IPS-NIHi7 (cell line): ENCODE results near the gene ST6GALNAC1.
A peak's percentile ranks its signal among the peaks of the same experiment; 100 is the strongest.

Experiments used
- DNase-seq: peaks from one replicate; pipeline ENCODE4 v3.0.0; 2012; ENCODE audit warnings: mixed read lengths; ENCODE audit errors: extremely low spot score

Gene ST6GALNAC1

GRCh38 chr17:76676629-76677028, 33.1 kb upstream of the ST6GALNAC1 start:
- no peak for DNase-seq

- no peak for DNase-seq
These were observed 32.1 kb upstream of the ST6GALNAC1 start for GRCh38 chr17:76675648-76676047.

- no peak for DNase-seq
These were observed 31.0 kb upstream of the ST6GALNAC1 start for GRCh38 chr17:76674600-76674999.

DNA sequence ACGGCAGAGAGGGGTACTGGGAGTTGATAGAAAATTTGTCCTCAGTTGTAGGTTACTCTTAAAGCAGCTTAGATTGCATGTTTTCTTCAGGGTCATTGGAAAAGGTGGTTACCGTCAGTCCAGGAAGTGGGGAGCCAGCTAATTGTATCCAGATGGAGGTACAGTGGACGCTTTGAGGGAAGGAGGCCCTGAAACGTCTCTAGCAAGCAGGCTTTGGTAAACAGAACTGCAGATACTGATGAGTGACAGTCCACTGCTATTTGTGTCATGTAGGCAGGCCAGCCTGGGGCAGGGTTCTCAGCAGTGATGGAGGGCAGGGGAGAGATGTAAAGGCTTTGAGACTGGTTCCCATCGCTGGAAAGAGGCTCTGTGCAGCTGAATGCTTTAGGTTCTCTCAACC, 30.2 kb upstream of the ST6GALNAC1 start:
- DNase-seq = no peak

DNA sequence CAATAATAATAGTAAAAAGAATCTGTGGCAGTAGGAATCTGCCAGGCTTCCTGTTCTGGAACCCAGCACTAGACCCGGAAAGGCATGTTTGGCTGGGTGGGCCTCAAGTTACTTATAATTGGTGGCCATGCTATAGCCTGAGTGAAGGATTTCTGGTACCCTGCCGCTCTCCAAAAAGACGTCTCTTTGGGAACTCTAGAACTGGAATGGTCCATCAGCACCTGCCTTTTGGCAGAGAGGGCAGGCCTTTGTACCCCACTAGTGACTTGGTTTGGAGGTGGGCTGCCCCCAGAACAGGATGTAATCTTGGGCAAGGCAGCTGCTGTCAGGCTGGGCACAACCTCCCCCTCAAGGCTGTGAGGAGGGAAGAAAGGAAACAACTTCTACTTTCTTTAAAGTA, 29.3 kb upstream of the ST6GALNAC1 start:
- no peak for DNase-seq

DNA sequence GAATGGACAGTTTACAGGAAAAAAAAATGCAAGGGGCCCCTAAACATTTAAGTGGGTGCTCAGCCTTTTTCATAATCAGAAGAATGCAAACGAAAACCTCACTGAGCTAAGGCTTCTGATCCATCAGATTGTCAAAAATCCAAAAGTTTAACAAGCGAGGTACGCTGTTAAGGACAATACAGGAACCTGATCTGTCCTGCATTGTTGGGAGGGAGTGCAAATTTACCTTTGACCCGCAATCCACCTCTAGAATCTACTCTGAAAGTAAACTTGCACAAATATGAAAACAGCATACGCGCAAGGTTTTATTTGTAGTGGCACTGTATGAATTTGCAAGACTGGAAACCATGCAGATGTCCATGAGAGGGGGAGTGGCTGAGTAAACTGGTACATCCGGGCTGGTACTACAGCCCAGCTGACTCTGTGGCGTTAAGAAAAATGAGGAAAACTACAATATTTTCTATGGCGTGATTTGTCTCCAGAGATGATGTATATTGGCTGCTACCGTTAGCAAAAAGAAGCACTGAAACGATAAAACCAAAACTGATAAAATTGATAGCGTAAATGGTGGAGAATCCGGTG, 28.8 kb upstream of the ST6GALNAC1 start:
- DNase-seq = no peak

GRCh38 chr17:76671912-76672262, 28.3 kb upstream of the ST6GALNAC1 start:
- no peak for DNase-seq

DNA sequence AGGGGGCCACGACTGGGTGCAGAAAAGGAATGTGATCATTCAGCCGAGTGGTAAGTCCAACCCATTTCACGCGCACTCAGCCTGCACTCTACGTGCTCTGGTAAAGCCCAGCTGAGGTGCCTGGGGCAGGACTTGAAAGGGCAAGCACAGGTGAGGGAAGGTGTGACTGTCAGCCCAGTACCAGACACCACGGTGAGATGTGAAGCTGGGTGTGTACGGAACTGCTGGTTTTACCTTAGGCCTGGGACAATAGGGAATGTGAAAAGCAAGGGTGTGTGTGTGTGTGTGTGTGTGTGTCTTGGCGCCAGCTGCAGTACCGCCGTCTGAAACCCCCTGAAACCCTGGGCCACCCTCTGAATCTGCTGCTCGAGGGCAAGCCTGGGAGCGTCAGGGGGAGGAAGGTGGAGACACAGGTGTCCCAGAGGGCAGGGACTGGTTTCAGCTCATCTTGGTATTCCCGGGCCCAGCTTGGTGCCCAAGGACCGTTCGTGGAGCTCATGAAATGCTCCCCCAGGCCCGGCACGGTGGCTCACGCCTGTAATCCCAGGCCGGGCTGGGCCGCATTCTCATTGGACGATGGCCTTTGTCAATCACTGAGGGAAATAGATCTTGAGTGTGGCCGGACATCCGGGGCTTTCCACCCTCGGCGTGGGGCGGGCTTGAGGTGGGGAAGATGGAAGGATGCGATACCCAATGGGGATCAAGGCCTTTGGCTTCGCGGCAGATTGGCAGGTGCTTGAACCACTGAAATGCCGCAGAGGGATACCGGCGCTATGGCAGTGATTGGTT, 27.8 kb upstream of the ST6GALNAC1 start:
- DNase-seq = peak; percentile 99

- DNase-seq = peak; percentile 11
These were observed 27.2 kb upstream of the ST6GALNAC1 start for GRCh38 chr17:76670718-76671122.

DNA sequence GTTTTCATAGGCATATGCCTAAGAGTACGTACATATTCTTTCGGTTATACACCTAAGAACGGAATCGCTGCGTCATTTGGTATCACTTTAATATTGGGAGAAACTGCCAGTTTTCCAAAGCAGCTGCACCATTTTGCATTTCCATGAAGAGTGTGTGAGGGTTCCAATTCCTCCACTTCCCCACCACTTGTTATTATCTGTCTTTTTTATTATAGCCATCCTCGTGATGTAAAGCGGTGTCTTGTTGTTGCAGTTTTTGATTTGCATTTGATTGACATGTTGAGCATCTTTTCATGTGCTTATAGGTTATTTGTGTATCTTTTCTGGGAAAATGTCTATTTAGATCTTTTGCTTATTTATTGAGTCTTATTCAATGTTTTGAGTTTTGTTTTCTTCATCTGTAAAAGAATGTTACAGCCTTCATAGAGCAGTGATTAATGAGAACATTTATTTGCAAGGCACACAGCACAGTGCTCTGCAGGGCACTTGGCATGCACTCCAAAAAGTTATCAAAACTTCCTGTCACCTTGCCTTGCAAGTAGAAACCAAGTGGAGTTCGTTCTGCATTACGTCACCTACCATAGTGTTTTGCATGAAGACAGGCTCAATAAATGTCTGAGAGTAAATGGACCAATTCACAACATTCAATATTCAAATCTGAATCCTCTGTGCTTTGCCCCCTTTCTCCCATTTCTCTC, 26.6 kb upstream of the ST6GALNAC1 start:
- DNase-seq = peak; percentile 1

DNA sequence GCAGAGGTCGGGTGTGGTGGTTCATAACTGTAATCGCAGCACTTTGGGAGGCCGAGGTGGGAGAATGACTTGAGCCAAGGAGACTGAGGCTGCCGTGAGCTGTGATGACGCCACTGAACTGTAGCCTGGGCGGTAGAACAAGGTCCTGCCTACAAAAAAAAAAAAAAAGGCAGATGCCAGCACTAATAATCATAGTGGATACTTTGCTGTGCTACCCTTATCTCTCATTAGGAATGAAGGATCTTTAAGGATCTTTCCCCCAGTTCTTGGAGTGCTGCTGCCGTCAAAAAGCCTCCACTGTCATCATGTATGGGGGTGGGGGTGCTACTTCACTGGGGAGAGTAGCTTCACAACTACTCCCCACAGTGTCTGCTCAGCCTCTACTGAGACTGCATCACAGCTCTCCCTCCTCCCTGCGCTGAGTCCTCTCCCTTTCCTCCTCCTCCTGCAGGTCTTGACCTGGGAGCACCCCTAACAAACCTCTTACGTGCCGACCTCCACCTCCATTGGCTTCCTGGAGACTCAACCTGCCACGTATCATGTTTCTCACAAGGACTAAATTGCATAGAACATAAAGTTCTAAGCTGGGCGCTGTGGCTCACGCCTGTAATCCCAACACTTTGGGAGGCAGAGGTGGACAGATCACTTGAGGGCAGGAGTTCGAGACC, 24.4 kb upstream of the ST6GALNAC1 start:
- DNase-seq = peak; percentile 6

GRCh38 chr17:76667491-76667755, 23.9 kb upstream of the ST6GALNAC1 start:
- DNase-seq = peak; percentile 4

- peak; percentile 1 for DNase-seq
These were observed 17.1 kb upstream of the ST6GALNAC1 start for GRCh38 chr17:76660656-76661042.

- peak; percentile 22 for DNase-seq
These were observed 16.5 kb upstream of the ST6GALNAC1 start for GRCh38 chr17:76659928-76660655.

GRCh38 chr17:76658242-76658662, 14.7 kb upstream of the ST6GALNAC1 start:
- peak; percentile 10 for DNase-seq

DNA sequence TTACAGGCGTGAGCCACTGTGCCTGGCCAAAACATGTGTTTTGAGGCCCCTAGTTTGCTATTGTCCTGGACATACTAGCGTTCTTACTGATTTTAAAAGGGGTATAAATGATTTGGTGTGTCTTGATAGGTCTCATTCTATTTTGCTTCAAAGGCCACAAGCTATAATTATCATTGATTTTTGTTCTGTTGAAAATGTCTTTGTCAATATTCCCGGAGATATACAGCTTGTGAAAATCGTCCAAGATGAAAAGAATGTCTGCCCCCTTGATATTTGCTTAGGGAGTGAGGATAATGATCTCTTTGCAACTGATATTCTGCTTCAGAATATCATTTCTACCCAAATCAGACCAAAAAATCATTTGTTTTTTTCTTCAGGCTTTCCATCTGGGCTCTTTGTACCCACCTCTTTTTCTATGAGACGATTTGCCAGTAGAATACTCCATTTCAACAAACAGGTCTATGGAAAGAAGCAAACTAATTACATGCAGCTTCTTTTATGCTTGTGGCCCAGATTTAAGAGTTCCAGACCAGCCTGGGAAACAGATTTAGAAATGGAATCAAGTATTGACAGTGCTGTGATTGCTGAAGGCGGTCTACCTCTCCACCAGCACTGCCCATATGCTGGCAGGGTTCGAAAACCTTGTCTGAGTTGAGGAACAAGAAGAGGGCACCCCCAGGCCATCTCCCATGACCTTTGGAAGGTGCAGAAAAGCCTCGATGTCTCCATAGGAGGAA, 14.1 kb upstream of the ST6GALNAC1 start:
- no peak for DNase-seq

DNA sequence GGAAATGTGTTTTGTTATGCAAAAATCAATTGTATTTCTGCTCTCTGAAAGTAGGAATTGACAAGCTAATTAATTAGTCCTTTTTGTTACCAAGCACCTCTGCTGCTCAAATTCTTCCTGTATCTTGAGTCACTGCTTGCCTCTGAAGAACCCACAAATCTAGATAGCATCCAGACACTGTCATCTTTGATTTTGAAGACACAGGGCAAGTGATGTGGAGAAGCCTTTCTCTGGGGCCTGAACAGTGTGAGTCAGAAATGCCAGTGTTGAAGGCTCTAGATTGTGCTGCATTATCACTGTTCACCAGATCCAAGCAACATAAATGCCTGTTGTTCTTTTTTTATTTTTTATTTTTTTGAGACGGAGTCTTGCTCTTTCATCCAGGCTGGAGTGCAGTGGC, 10.9 kb upstream of the ST6GALNAC1 start:
- no peak for DNase-seq

DNA sequence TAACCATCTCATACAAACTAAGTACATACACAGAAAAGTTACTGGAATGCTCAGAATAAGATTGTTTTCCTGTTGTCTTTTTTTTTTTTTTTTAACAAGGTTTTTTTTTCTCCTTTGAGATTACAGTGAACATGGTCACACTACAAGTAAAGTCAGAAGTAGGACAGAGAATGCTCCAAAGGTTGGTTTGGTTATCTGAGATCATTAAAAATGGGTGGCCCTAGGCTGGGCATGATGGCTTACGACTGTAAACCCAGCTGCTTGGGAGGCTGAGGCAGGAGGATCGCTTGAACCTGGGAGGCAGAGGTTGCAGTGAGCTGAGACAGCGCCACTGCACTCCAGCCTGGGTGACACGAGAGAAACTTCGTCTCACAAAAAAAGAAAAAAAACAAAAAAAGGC, 6.9 kb upstream of the ST6GALNAC1 start:
- no peak for DNase-seq

DNA sequence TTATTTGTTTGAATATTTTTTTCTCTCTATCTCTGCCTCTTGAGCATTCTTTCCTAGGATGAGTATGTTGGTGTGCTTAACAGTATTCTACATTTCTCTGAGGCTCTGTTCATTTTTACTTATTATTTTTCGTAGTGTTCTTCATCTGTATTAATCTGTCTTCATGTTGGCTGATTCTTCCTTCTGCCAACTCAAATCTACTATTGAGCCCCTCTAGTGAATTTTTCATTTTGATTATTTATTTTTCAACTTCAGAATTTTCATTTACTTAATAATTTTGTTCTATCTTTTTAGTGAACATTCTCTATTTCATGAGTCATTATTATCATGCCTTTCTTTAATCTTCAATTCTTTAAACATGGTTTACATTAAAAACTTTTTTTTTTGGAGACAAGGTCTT, 3.2 kb upstream of the ST6GALNAC1 start:
- no peak for DNase-seq

GRCh38 chr17:76645481-76645880, 1.9 kb upstream of the ST6GALNAC1 start:
- DNase-seq = no peak

GRCh38 chr17:76644995-76645394, 1.4 kb upstream of the ST6GALNAC1 start:
- no peak for DNase-seq
